Measurements from ENCODE around the gene BCL11B.
"Not testable (repeated sequence)": the region's sequence is repeated elsewhere in the genome, so short reads cannot be mapped to it uniquely, and the experiment has no call there.

BCL11B gene

DNA sequence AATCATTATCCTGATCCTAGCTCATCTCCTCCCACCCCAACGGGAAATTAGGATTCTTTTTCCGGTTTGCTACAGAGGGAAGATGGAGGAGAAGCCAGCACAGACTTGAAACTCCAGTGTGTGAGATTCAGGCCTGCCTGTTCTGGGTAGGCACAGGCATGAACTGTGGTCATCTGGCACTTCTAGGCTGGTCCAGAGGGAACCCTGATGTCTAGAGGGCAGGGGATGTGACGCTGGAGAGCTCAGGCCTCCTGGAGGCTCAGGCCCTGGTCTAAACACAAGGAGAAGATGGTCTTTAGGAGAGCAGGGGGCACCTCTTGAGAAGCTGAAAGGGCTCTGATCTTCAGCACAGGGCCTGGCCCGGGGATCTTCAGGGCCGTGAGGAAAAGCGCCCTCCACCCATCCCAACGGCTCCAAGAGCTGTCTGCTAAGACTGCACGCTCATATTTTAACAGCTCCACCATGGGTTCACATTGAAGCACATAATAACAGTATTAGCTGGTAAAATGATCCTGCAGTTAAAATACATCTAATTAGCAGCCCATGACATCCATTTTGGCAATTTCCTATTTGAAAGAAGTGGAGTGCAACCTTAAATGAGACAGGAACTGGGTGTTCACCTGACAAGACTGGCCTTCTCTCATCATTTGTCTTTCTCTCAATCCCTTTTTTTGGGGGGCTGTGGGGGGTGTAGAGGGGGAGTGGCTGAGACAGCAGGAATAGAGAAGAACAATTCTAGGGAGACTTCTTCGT lies 35.4 kb downstream of the BCL11B start:
- no peak for DNase-seq

DNA sequence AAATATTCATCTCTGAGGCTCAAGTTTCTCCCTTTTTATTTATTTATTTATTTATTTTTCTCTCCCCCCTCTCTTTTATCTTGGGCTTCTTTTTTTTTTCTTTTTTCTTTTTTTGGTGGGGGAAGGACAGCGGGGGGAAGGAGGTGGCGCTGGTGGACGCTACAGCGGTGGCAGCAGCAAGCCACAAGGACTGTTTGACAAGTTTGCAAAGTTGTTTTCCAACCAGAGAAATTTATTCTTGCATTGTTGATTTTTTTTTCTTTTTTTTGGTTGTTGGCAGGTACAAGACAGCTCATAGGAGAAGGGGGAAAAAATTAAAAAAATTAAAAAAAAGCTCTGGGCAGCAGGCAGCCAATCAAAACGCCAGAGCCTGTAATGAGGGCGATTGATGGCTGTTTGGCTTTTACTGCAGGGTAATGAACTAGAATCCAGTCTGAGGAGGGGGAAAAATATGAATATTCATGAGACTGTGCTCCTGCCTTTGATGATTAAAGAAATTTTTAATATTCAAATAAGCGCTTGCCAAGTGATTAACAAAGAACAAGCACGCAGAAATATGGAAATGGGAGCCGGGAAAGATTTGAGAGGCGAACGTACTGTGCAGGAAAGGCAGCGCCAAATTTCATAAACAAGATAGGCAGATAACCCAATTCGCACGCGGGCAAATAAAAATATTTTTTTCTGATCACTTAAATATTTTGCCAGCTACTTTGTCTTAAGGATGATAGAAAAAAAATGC lies 36.2 kb downstream of the BCL11B start:
- DNase-seq: no peak

DNA sequence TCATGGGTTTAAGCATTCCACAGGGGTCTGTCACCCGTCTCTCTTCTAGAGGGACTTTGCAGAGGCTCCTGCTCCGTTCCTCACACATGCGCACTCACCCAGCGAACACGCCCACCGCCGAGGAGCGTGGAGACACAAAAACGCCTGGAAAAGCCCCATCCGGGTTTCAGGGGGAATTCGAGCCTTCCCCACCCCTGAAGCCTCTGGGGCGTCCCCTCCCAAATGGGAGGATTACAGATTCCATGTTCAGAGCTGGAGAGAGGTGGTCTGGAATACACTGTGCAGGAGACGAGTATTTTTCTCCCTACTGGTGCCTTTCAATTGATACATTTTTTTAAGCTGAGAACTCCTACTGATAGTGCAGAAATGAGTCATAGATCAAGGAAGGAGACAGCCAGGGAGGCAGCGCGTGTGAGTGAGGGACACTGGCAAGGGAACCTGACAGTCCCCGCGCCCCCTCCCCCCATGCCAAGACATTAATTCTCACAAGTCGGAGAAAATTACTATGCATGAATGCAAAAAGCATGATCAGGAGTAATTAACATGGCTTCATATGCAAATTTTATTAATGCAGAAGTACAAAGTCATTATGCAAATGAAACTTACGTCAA lies 36.9 kb downstream of the BCL11B start:
- peak; percentile 56 for DNase-seq

DNA sequence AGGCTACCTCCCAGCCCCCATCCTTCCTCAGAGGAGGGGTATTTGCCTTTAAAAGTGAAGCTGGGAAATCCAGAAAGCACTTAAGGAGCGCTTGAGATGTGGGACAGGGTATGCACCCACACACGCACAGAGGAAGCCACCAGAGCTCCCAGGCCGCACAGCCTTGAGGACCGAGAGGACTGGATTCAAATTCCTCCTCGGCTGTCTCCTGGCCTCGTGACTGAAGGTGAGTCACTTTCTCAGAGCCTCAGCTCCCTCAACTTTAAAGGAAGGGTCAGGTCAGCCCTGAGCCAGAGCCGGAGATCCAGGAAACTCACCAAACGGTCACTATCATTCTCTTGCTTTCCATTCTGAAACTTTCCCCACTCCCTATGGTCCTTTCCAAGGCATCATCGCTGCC lies 37.6 kb downstream of the BCL11B start:
- no peak for DNase-seq

DNA sequence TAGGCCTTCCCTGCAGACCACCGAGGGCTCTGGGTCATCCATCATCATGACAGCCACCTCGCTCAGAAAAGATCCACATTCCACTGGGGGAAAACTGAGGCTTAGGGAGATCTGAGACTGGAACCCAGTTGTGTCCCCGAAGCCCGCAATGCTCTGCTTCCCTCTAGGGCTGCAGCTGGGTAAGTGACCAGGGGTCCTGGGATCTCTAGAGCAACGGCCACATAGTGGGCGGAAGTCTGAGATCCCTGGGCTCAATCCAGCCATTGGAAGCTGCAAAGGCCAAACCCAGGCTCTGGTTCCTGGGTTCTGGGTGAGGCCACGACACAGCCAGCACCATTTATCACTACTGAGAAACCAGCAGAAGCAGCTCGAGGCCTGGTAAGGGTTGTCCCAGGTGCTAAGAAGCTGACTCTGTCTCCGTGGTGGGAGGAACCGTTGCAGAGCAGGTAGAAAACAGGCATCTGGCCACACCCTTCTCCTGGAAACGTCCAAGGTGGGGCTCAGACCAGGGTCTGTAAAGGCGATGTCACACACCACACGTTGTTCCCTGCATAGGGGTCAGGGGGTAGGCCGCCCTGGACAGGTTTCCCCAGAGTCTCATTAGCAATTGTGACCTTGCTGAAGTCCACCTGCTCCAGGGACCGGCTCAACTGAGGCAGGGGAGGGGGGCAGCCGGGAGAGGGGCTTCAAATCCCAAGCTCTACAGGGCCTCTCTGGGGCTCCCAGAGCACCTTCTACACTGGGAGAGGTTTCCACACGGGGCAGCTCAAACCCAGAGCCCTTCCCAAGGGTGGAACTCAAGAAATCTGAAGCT lies 38.6 kb downstream of the BCL11B start:
- no peak for DNase-seq

DNA sequence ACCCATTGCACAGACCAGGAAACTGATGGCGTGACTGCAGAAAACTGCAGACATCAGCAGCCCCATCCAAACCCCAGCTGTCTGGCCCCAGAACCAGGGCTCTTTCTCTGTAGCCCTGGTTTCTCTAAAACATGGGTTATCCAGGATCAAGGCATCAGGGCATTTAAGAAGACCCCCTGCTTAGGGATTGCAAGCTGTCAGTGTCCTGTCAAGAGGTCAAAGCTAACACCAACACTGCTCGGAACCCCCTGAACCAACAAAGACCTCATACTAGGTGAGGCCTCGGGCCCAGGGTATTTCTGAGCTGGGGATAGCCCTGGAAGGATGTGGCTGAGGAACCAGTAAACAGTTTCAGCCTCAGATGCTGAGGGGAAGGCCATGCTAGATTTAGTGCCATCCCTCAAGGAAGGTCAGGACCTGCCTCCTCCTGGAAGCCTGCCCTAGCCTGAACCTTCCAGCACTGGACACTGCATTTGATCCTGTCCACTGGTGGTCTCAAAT lies 39.2 kb downstream of the BCL11B start:
- no peak for DNase-seq

DNA sequence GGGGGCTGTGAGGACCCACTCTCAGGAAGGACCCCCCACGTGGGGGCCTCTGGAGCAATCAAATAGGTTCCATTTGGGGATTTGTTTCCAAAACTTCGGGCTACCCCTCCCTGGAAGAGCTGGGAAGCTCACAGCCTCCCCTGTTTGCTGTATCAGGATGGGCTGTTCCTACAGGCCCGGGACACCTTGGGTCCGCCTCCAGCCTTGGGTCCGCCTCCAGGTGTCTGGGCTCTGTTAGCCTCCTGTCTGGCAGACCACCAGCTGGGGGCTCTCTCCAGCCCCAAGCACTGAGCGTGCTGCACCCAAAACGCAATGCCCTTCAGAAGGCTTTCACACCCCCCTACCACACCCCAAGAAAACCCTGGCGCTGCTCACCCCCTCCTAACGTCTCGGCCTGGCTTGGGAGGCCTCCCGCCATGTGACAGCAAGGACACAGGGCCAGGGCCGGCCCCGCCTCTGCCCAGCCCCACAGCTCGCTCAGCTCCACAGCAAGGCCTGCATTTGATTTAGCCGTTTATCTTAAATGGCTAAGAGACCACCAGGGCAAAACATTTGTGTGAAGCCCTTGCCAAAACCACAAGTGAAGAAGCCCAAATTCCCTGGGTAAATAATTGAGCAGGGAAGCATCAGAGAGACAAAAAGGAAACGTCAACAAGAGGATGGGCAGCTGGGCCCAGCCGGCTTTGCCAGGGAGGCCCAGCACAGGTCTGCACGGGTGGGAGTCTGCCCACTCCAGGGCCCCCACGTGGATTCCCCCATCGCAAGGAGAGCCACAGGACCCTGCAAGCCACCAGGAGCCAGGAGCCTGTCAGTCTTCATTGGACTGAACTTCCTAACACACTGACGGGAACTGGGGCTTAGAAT lies 39.9 kb downstream of the BCL11B start:
- no peak for DNase-seq

DNA sequence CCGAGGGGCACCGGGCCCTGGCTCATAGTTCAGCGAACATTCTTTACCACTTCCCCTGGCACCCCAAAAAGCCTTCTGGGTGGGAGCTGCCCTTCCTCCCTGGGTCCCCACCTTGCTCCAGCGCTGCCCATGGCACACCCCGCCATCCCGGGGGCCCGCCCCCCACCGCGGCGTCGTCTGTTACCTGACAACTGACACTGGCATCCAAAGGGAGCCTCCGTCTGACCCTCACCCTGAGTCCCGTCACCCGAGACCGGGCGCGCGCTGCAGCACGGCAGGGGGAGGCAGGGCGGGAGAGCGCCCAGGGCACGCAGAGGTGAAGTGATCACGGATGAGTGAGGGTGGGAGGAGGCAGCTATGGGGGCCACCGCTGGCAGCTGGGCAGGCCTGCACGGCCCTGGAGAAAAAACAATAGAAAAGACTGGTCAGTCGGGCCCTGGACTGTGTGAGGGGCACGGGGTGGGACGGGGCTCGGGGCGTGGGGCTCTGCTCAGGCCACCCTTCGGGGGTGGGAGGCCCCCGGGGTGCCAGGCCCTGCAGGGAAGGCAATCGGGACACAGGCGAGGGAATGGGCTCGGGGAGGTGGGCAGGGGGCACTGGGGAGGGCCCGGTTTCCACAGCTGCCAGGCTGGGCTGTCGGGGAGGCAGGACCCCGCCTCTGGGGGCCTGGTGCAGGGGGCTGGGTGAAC lies 40.7 kb downstream of the BCL11B start:
- no peak for DNase-seq

DNA sequence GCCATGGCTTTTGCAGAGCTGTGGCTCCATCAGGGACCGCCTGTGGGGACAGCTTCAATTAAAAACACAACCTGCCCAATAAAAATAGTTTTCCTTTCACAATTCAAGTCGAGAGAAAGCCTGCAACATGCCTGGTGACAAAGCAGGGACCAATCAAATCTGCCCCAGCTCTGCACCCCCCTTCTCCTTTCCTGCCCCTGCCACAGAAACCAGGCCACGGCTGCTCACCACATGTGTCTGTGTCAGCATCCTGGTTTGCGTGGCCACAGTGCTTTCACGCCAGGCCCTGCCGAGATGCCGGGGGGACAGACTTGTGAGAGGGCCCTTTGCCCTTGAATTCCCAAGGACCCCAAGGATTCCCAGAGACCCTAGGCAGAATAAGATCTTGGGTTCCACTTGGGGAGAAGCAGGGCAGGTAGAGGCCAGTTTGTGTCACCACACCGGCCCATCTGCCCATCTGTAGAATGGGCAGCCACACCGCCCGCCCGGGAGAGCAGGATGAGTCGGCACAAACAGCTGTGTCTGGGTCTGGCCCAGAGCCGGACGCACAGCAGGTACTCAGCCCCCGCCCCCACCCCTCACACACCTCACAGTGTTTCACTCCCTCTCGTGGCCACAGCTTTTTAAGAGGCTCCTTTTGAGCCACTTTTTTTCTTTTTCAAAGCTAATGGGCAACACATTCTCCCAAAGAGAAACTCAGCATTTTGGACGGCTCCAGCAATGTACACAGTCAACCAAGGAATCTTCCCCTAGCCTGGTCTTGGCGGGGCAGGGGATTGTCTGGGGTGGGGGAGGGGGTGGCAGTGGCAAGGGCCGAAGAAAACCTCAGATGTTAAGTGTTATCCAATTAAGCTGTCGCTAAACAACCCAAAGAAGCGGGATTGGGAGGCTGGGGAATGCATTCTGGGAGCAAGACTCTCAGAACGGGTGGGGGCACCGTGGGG lies 41.5 kb downstream of the BCL11B start:
- no peak for DNase-seq

DNA sequence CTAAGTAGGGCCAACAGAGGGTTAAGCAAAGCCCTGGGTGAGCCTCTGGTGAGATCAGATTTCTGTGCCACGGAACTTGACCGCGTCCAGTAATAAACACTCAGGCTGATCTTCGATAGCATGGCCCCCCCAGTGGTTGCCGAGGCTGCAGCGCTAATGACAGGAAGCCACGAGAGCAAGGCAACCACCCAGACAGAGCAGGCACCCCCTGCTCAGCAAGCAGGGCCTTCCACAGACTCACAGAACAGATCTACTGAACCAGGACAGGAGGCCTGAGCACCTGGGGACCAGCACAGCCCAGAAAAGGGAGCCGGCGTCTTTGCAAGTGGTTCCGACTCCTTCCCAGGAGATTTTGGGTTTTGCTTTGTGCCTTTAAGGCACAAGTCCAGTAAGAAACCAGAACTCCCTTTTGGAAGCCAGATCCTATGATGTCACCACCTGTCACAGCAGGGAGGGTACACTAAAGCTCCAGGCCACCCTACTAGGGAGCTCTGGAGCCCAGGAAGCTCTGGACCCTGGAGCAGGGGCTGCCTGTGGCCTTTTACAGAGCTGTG lies 42.3 kb downstream of the BCL11B start:
- no peak for DNase-seq

DNA sequence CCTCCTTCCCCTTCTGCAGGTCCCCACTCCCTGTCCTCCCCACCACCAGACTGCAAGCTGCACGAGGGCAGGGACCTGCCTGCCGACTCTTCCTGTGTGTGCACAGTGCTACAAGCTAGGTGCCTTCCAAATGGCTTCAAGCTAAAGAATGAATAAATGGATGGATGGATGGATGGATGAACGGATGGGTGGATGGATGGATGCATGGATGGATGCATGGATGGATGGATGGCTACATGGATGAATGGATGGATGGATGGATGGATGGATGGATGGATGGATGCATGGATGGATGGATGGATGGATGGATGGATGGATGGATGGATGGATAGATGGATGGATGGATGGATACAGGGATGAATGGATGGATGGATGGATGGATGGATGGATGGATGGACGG lies 43.2 kb downstream of the BCL11B start:
- DNase-seq: not testable (repeated sequence)

DNA sequence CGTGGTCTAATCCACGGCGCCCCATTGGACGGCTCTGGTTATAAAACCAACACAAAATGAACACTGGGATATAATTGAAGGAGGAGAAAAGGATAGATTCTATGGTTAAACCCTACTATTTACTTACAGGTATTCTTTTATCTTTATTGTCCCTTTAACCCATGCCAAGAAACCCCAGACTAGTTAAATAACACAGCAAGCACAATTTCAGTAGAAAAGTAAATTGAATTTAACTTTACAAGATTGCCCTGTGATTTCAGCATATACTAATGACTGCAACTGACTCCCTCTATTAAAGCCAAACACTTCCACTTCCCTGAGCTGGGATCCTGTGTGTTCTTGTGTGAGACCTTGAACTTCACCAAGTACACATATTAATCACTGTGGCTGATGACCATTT lies 45.3 kb downstream of the BCL11B start:
- DNase-seq: no peak

DNA sequence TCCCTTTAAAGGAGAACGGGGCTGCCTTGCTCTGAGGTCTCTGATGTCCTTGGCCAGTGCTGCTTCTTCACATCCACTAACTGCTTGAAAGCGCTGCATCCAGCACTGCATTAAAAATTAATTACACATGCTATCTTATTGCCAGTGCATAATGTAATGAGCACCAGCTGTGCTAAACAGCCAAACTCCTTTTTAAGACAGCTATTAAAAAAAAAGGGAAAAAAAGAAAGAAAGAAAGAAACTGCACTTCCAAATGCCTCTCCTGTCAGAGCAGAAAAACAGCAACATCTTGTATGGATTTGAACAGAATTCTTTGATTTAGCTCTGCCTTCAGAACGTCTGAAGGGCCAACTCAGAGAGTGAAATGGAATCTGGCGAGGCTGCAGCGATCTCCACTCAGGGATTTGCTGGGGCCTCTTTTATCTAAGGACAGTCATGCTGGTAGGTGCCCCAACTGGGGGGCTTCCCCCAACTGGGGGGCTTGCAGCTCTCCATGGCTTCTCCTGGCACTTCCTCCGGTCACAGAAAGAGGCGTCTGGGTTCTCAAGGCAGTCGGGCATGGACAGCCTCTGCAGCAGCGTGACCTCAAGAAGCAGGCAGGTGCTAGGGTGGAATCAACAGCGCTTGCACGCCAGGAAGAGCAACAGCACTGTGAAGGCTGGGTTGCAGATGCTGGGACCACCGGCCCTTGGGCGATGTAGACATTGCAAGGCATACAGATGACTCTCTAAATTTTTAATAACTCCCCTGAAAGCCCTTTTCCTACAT lies 46.4 kb downstream of the BCL11B start:
- DNase-seq: no peak

DNA sequence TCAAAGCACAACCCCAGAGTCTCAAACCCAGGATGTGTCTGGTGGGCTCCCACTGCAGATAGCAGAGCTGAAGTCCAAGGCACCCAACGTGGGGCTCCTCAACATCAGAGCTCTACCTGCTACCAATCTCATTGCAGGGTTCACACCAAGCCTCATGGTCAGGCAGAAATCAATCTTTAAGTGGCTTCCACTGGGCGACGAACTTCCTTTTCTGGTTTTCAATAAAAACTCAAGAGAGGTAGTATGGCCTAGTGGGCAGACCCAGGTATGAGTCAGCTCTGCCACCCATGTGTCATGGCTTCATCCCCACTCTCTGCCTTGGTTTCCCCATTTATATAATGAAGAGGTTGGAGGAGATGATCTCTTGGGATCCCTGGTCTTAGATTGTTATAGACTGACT lies 47.0 kb downstream of the BCL11B start:
- DNase-seq: no peak

DNA sequence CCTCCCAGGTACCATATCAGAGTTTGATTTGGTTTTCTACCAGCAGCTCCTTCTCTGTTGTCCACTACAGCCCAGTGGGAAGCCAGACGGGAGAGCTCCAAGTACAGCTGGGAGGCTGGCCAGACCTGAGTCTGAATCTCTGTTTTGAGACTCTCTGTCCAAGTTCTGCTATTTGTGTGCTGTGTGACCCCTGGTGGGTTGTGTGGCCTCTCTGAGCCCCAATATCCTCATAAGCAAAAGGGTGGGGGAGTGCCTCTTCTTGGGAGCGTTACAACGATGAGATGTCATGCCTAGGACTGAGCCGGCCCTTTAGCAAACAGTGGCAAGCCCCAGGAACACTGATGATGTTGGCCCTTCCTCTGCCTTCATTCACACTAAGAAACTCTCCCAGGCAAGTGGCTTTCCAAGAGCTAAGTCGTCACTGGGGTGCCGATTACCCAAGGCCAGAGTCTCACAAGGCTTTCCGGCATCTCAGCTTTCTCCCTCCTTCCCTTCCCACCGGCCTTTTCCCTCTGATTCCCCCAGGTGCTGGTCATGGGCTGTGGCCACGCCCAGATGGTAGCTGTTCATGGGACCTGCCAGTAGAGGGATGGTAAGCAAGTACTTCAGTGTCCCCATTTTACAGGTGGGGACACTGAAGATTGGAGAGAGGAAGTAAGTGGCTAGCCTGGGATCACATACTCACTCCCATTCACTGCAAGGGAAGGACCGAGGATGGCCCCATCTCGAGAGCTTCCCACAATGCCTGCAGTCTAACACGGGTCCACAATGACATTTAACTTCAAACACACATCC lies 47.7 kb downstream of the BCL11B start:
- no peak for DNase-seq

DNA sequence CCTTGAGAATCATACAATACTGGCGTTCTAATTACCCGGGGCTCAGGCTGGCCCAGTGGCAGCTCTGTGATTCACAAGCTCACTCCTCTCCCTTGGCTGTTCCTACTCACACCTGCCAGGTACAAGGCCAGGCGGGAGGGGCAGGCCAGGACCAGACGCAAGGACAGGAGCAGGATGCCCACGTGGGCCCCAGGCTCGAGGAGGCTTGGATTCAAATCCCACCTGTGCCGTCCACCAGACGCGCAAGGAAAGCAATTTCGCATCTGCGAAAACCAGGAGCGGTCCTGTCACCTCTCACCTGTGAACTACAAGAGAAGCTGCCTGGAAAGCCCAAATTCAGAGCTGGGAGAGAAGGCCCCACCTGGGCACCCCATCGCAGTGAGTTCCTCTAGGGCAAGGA lies 50.6 kb downstream of the BCL11B start:
- no peak for DNase-seq

DNA sequence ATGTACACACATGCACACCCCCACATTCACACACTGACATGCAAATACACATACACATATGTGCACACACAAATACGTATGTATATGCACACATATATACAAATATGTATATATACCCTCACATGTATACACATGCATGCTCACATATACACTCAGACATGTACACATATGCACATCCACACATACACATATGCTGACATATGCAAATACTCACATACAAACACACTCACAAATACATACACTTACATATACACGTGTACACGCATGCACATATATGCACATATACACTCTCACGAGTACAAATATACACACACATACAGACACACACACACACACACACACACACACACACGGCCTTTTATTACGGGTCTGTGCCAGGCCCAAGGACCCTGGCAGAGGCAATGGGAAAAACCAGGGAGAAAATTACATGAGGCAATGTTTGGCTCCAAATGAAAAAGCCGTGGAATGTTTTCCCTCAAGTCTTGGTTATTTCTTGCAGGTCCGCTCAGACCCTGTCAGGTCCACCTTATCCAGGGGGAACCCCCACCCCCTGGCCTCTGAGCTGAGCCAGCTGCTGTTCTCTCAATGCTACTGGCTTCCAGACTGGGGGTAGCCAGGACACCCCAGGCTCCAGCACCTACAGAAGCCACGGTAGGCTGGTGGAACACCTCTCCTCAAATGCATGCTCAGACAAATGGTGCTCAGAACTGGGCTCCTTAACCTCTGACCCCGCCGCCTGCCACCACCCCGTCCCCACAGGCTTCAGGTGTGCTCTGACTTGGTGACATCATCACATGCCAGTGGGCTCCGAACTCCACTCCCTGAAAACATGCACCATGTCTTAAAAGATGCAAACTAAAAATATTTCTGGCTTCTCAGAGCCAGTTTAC lies 54.7 kb downstream of the BCL11B start:
- DNase-seq: no peak
